ENCODE data around the gene ETHE1.
A peak's percentile ranks its signal among the peaks of the same experiment; 100 is the strongest.

The ETHE1 gene

DNA sequence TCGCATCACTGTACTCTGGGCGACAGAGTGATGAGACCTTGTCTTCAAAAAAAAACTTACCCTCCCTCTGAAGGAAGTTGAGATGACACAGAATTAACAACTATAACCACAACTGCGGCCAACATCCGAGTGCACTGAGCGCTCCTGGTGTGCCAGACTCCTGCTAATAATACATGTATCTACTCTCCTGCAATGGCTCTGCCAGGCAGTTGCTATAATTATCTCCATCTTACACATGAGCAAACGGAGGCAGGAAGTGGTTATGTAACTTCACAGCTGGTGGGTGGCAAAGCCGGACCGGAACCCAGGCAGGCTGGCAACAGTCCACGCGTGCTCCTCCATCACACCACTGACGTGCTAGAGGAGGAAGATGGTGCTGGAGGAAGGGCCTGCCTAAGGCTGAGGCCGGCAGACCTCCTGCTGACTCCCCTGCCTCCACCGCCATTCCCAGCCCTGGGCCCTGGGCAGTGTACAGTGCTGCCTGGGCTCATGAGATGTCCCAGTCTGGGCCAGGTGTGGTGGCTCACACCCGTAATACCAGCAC, 35.8 kb upstream of the ETHE1 start:
- Histone ChIP-seq H3K36me3 (ENCODE audit: control insufficient read depth, insufficient read depth, low read length) (peaks cover 8% of the 10 kb centered on the region), H3K27me3 (replicated peaks; ENCODE audit: control insufficient read depth, insufficient read depth, low read length) (no peaks in the 10 kb centered on the region), H3K4me3 (replicated peaks; ENCODE audit: low read depth, low read length) (no peak overlapping the region)
- no peak for TF ChIP-seq CTCF (IDR thresholded peaks at IDR 0.05; ENCODE audit: insufficient read depth, low read length, poor library complexity, severe bottlenecking)
- peak; percentile 84 for DNase-seq (ENCODE audit: extremely low read depth, insufficient read length)

DNA sequence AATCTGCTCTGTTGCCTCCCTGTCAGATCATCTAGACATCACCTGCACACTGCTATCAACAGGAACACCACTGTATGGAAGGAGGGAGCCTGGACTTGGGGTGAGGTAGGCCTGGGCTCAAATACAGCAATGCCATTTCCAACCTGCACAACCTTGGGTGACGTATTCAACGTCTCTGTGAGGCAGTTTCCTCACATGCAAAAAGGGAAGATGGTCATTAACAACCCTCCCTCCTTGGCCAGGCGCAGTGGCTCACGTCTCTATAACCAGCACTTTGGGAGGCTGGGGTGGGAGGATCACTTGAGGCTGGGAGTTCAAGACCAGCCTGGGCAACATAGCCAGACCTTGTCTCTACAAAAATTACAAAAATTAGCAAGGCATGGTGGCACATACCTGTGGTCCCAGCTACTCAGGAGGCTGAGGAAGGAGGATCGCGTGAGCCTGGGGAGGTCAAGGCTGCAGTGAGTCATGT, 35.3 kb upstream of the ETHE1 start:
- H3K36me3 ChIP-seq (ENCODE audit: control insufficient read depth, insufficient read depth, low read length): peaks cover 8% of the 10 kb centered on the region
- H3K4me3 ChIP-seq (replicated peaks; ENCODE audit: low read depth, low read length): no peak overlapping the region
- no peak for DNase-seq (ENCODE audit: extremely low read depth, insufficient read length)
- no peaks in the 10 kb centered on the region for H3K27me3 ChIP-seq (replicated peaks; ENCODE audit: control insufficient read depth, insufficient read depth, low read length)
- TF ChIP-seq CTCF (IDR thresholded peaks at IDR 0.05; ENCODE audit: insufficient read depth, low read length, poor library complexity, severe bottlenecking): no peak

DNA sequence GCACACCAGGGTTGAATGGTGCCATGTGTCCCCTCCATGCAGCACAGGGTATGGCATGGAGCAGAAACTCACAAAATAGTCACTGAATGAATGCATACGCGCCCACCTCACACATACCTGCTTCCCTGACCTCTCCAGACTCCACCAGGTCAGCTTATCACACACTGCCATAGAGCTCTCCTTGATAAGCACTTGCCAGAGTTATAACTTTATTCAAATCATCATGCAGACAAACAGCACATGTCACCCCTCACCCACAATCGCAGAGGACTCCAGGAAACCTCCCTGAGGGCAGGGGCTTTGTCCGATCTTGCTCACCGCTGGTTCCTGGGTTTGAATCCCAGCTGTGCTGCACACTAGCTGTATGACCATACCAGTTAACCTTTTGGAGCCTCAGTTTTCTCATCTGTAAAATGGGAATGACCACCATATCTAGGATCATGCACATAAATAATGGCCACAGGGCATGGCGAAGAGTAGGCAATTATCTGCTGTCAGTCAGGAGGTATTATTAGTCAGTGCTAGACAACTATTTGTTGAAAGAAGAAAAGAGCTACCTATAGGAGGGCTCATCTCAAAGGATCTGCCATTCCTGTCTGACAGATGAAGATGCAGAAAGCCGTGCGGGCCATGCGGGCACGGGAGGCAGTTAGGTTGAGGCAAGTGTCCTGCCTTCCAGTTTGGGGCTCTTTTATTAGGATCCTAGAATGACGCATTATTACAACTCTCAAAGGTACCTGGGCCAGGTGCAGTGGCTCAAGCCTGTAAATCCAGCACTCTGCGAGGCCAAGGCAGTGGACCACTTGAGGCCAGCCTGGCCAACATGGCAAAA, 34.4 kb upstream of the ETHE1 start:
- DNase-seq (ENCODE audit: extremely low read depth, insufficient read length): no peak
- Histone ChIP-seq H3K36me3 (ENCODE audit: control insufficient read depth, insufficient read depth, low read length) (peaks cover 8% of the 10 kb centered on the region), H3K27me3 (replicated peaks; ENCODE audit: control insufficient read depth, insufficient read depth, low read length) (no peaks in the 10 kb centered on the region), H3K4me3 (replicated peaks; ENCODE audit: low read depth, low read length) (no peak overlapping the region)
- TF ChIP-seq CTCF (IDR thresholded peaks at IDR 0.05; ENCODE audit: insufficient read depth, low read length, poor library complexity, severe bottlenecking): no peak

DNA sequence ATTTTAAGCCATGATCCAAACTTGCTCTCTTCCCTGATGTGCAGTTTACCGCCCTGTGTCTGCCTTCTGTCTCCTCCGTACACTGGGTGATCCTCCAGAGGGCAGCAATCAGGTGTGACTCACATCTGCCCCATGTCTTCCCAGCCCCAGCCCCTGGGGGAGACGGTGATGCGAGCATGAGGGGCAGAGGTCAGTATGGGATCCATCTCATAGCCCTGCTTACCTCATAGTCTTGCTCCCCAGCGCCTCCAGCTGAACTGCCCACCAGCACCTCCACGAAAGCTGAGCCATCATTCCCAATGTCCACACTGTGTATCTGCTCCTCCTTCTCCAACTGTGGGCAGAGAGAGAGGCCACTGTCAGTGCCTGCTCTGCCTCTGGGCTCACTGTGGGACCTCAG, 33.7 kb upstream of the ETHE1 start:
- no peak overlapping the region for H3K4me3 ChIP-seq (replicated peaks; ENCODE audit: low read depth, low read length)
- TF ChIP-seq CTCF (IDR thresholded peaks at IDR 0.05; ENCODE audit: insufficient read depth, low read length, poor library complexity, severe bottlenecking): no peak
- DNase-seq (ENCODE audit: extremely low read depth, insufficient read length): no peak
- peaks cover 8% of the 10 kb centered on the region for H3K36me3 ChIP-seq (ENCODE audit: control insufficient read depth, insufficient read depth, low read length)
- no peaks in the 10 kb centered on the region for H3K27me3 ChIP-seq (replicated peaks; ENCODE audit: control insufficient read depth, insufficient read depth, low read length)

DNA sequence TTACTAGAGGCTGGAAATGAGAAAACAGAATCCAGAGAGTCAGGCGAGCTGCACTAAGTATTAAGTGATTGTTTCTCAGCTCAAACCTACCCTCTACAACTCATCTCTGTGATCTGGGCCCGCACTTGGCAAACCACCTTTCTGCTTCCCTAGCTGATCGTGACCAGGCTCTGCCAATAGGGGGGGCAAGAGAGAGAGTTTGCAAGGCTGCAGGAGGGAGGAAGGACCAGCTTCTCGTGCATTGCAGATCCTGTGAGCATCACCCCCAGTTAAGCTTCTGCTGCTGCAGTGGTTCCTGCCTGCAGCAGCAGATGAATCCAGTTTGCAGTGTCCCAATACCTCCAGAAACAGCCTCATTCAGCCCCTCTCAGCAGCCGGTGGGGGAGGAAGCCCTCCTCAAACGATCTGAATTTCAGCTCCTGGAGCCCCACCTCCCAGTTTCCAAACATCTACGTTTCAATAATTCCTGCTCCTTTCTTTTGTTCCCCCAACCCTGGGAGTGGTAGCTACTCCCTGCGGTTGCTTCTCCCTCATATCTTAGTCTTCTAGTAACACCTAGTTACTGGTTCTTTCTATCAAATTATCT, 28.3 kb upstream of the ETHE1 start:
- TF ChIP-seq CTCF (IDR thresholded peaks at IDR 0.05; ENCODE audit: insufficient read depth, low read length, poor library complexity, severe bottlenecking): peak; percentile 95
- no peak overlapping the region for H3K4me3 ChIP-seq (replicated peaks; ENCODE audit: low read depth, low read length)
- DNase-seq (ENCODE audit: extremely low read depth, insufficient read length): no peak
- H3K36me3 ChIP-seq (ENCODE audit: control insufficient read depth, insufficient read depth, low read length): peaks cover 29% of the 10 kb centered on the region
- no peaks in the 10 kb centered on the region for H3K27me3 ChIP-seq (replicated peaks; ENCODE audit: control insufficient read depth, insufficient read depth, low read length)
